ENCODE data around the gene CCDC97. TPM values are rescaled to one million over a fixed set of nuclear protein-coding genes. Genes with fewer than 3 reads are reported as not detected.
A peak's percentile ranks its signal among the peaks of the same experiment; 100 is the strongest.

CCDC97 gene
- total RNA-seq, 1 experiment from 2014 or later = 23.0 TPM

- ChIA-PET CTCF (interaction anchor here (2.3 kb wide), 1 partner anchor 250 kb away, joined by 13 read pairs; no protein-coding TSS in a partner anchor), POLR2A (no interaction called here), RAD21 (ENCODE audit: low non-redundant PET in 1 of 2, low total read pairs in 2 of 2, uncharacterized antibody in 2 of 2, unreplicated experiment in 2 of 2) (no interaction called here)
- ATAC-seq (no peak), DNase-seq (ENCODE audit: low read depth, low spot score) (no peak)
- Histone ChIP-seq H3K36me3 (ENCODE audit: control insufficient read depth in 1 of 2, insufficient read depth in 2 of 2, low read length in 2 of 2) (peaks cover 5 to 25% of the 10 kb centered on the region in 2 experiments; a peak in 3 of 4 replicates), H3K27me3 (ENCODE audit: insufficient read depth, low read length) (no peaks in the 10 kb centered on the region), H3K79me2 (ENCODE audit: insufficient read depth, low read length) (no peaks in the 10 kb centered on the region), H3K4me1 (ENCODE audit: control insufficient read depth in 1 of 2, insufficient read depth in 2 of 2, low read length in 2 of 2) (peaks cover 0 to 15% of the 10 kb centered on the region in 2 experiments; a peak in 3 of 4 replicates), H3K4me3 (replicated peaks in 1 of 2; ENCODE audit: low read depth in 1 of 2, low read length in 2 of 2) (no peak overlapping the region), H4K20me1 (ENCODE audit: insufficient read depth) (no peaks in the 10 kb centered on the region), H2AFZ (ENCODE audit: low read depth, low read length, poor library complexity, severe bottlenecking) (no peak overlapping the region), H3K27ac (ENCODE audit: low read depth, low read length) (no peak overlapping the region), H3K9ac (ENCODE audit: low read length) (no peak overlapping the region), H3K9me3 (ENCODE audit: control insufficient read depth in 1 of 2, insufficient read depth in 1 of 2, low read depth in 1 of 2, low read length in 2 of 2) (no peaks in the 10 kb centered on the region), H3K4me2 (ENCODE audit: low read length) (no peak overlapping the region), H3K9me2 (ENCODE audit: insufficient read depth) (no peaks in the 10 kb centered on the region)
- BruUV-seq (replicated peaks) = no TSS peak
- no peak for TF ChIP-seq SIN3A (IDR thresholded peaks at IDR 0.05; ENCODE audit: low read depth)
- intact Hi-C loops (cut with micrococcal nuclease) = loop anchor here (5.0 kb wide), 1 partner anchor 252 kb away; no protein-coding TSS in a partner anchor
Observed at GRCh38 chr19:41320568-41320967, 10.6 kb downstream of the CCDC97 start.

GRCh38 chr19:41321204-41321599, 11.2 kb downstream of the CCDC97 start:
- POLR2A ChIA-PET = no interaction called here
- H3K4me2 ChIP-seq (ENCODE audit: low read length) = no peak overlapping the region

More at GRCh38 chr19:41321204-41321599, 11.2 kb downstream of the CCDC97 start:
- Histone ChIP-seq H3K4me3 (replicated peaks in 1 of 2; ENCODE audit: low read depth in 1 of 2, low read length in 2 of 2) (no peak overlapping the region), H3K36me3 (ENCODE audit: control insufficient read depth in 1 of 2, insufficient read depth in 2 of 2, low read length in 2 of 2) (peaks cover 5 to 24% of the 10 kb centered on the region in 2 experiments; a peak in 3 of 4 replicates), H2AFZ (ENCODE audit: low read depth, low read length, poor library complexity, severe bottlenecking) (no peak overlapping the region), H3K27ac (ENCODE audit: low read depth, low read length) (peak overlapping the region; percentile 29; the same call in 1 of the 2 replicates), H3K9me2 (ENCODE audit: insufficient read depth) (no peaks in the 10 kb centered on the region), H3K4me1 (ENCODE audit: control insufficient read depth in 1 of 2, insufficient read depth in 2 of 2, low read length in 2 of 2) (peaks cover 5 to 19% of the 10 kb centered on the region in 2 experiments; a peak in 3 of 4 replicates), H3K9me3 (ENCODE audit: control insufficient read depth in 1 of 2, insufficient read depth in 1 of 2, low read depth in 1 of 2, low read length in 2 of 2) (no peaks in the 10 kb centered on the region), H4K20me1 (ENCODE audit: insufficient read depth) (no peaks in the 10 kb centered on the region), H3K9ac (ENCODE audit: low read length) (no peak overlapping the region), H3K79me2 (ENCODE audit: insufficient read depth, low read length) (no peaks in the 10 kb centered on the region), H3K27me3 (ENCODE audit: insufficient read depth, low read length) (no peaks in the 10 kb centered on the region)
- CTCF ChIA-PET = interaction anchor here (0.7 to 2.3 kb wide), 6 partner anchors 13 to 249 kb away, joined by 3 to 13 read pairs (median 8); partner anchors contain the start of gene DMAC2
- intact Hi-C loops (cut with micrococcal nuclease) = loop anchor here (5.0 kb wide), 1 partner anchor 251 kb away; no protein-coding TSS in a partner anchor
- no peak for ATAC-seq
- TF ChIP-seq, protein P1, sequence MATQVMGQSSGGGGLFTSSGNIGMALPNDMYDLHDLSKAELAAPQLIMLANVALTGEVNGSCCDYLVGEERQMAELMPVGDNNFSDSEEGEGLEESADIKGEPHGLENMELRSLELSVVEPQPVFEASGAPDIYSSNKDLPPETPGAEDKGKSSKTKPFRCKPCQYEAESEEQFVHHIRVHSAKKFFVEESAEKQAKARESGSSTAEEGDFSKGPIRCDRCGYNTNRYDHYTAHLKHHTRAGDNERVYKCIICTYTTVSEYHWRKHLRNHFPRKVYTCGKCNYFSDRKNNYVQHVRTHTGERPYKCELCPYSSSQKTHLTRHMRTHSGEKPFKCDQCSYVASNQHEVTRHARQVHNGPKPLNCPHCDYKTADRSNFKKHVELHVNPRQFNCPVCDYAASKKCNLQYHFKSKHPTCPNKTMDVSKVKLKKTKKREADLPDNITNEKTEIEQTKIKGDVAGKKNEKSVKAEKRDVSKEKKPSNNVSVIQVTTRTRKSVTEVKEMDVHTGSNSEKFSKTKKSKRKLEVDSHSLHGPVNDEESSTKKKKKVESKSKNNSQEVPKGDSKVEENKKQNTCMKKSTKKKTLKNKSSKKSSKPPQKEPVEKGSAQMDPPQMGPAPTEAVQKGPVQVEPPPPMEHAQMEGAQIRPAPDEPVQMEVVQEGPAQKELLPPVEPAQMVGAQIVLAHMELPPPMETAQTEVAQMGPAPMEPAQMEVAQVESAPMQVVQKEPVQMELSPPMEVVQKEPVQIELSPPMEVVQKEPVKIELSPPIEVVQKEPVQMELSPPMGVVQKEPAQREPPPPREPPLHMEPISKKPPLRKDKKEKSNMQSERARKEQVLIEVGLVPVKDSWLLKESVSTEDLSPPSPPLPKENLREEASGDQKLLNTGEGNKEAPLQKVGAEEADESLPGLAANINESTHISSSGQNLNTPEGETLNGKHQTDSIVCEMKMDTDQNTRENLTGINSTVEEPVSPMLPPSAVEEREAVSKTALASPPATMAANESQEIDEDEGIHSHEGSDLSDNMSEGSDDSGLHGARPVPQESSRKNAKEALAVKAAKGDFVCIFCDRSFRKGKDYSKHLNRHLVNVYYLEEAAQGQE (IDR thresholded peaks at IDR 0.05; ENCODE audit: low read depth) = no peak
- TF ChIP-seq, protein P2, sequence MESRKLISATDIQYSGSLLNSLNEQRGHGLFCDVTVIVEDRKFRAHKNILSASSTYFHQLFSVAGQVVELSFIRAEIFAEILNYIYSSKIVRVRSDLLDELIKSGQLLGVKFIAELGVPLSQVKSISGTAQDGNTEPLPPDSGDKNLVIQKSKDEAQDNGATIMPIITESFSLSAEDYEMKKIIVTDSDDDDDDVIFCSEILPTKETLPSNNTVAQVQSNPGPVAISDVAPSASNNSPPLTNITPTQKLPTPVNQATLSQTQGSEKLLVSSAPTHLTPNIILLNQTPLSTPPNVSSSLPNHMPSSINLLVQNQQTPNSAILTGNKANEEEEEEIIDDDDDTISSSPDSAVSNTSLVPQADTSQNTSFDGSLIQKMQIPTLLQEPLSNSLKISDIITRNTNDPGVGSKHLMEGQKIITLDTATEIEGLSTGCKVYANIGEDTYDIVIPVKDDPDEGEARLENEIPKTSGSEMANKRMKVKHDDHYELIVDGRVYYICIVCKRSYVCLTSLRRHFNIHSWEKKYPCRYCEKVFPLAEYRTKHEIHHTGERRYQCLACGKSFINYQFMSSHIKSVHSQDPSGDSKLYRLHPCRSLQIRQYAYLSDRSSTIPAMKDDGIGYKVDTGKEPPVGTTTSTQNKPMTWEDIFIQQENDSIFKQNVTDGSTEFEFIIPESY (IDR thresholded peaks at IDR 0.05; ENCODE audit: extremely low read depth, insufficient replicate concordance, low read length) = no peak
- TF ChIP-seq POLR2AphosphoS5 (IDR thresholded peaks at IDR 0.05; ENCODE audit: low read depth, low read length) (no peak), POLR2A (IDR thresholded peaks at IDR 0.05; ENCODE audit: borderline replicate concordance, extremely low read depth, insufficient read depth, insufficient read length) (no peak), MAX (IDR thresholded peaks at IDR 0.05) (no peak), CBX3 (IDR thresholded peaks at IDR 0.05; ENCODE audit: low read depth) (no peak), EGR1 (IDR thresholded peaks at IDR 0.05; ENCODE audit: low read depth) (no peak), SRF (IDR thresholded peaks at IDR 0.05; ENCODE audit: low read depth) (no peak)
- TF ChIP-seq, protein P3, sequence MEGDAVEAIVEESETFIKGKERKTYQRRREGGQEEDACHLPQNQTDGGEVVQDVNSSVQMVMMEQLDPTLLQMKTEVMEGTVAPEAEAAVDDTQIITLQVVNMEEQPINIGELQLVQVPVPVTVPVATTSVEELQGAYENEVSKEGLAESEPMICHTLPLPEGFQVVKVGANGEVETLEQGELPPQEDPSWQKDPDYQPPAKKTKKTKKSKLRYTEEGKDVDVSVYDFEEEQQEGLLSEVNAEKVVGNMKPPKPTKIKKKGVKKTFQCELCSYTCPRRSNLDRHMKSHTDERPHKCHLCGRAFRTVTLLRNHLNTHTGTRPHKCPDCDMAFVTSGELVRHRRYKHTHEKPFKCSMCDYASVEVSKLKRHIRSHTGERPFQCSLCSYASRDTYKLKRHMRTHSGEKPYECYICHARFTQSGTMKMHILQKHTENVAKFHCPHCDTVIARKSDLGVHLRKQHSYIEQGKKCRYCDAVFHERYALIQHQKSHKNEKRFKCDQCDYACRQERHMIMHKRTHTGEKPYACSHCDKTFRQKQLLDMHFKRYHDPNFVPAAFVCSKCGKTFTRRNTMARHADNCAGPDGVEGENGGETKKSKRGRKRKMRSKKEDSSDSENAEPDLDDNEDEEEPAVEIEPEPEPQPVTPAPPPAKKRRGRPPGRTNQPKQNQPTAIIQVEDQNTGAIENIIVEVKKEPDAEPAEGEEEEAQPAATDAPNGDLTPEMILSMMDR (IDR thresholded peaks at IDR 0.05 in 2 of 3, conservative IDR thresholded peaks at IDR 0.05 in 1 of 3; ENCODE audit: borderline replicate concordance in 1 of 3, insufficient read depth in 1 of 3, low read depth in 2 of 3, low read length in 2 of 3) = no peak
- TF ChIP-seq, protein P4, sequence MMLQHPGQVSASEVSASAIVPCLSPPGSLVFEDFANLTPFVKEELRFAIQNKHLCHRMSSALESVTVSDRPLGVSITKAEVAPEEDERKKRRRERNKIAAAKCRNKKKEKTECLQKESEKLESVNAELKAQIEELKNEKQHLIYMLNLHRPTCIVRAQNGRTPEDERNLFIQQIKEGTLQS (IDR thresholded peaks at IDR 0.05) = no peak
- BruUV-seq (replicated peaks) = no TSS peak
- no peak for DNase-seq (ENCODE audit: low read depth, low spot score)
- RAD21 ChIA-PET (ENCODE audit: low non-redundant PET in 1 of 2, low total read pairs in 2 of 2, uncharacterized antibody in 2 of 2, unreplicated experiment in 2 of 2) = no interaction called here

Data from HCT116 (cell line).